Fibroblast of mammary gland (primary cell): ENCODE measurements around the gene UBE4A.
A peak's percentile ranks its signal among the peaks of the same experiment; 100 is the strongest.

Experiments used
- DNase-seq: peaks from one replicate; pipeline ENCODE4 v3.0.0-alpha.2; 2010; ENCODE audit warnings: low read depth
- H3K4me3 ChIP-seq: 2 replicates; pipeline ENCODE4 v1.5.1; 2011; ENCODE audit warnings: low read depth, mild to moderate bottlenecking, low read length, moderate library complexity; ENCODE audit not compliant: control insufficient read depth
- TF ChIP-seq, protein P1 (sequence below): conservative IDR thresholded peaks from 2 replicates; pipeline ENCODE4 v1.5.1; 2011; ENCODE audit warnings: low read depth, low read length, inconsistent platforms; ENCODE audit not compliant: control insufficient read depth, insufficient read depth

UBE4A gene

DNA sequence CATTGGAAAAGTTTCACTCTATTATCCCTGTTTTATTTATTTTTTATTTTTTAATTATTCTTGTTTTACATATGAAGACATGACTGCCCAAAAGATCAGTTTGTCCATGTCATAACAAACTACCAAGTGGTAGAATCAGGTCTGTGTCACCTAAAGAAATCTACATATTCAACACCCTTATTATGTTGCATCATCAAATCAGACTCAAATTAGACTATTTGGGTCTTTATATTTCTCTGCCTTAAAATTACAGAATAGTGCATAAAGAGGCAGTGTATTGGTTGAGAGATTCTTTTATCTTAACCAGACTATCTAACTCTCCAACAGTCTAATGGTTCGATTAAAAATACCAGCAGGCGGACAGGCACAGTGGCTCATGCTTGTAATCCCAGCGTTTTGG is 23.6 kb downstream of the UBE4A start:
- TF ChIP-seq, protein P1, sequence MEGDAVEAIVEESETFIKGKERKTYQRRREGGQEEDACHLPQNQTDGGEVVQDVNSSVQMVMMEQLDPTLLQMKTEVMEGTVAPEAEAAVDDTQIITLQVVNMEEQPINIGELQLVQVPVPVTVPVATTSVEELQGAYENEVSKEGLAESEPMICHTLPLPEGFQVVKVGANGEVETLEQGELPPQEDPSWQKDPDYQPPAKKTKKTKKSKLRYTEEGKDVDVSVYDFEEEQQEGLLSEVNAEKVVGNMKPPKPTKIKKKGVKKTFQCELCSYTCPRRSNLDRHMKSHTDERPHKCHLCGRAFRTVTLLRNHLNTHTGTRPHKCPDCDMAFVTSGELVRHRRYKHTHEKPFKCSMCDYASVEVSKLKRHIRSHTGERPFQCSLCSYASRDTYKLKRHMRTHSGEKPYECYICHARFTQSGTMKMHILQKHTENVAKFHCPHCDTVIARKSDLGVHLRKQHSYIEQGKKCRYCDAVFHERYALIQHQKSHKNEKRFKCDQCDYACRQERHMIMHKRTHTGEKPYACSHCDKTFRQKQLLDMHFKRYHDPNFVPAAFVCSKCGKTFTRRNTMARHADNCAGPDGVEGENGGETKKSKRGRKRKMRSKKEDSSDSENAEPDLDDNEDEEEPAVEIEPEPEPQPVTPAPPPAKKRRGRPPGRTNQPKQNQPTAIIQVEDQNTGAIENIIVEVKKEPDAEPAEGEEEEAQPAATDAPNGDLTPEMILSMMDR = no peak
- DNase-seq = no peak
- no peak overlapping the region for H3K4me3 ChIP-seq

DNA sequence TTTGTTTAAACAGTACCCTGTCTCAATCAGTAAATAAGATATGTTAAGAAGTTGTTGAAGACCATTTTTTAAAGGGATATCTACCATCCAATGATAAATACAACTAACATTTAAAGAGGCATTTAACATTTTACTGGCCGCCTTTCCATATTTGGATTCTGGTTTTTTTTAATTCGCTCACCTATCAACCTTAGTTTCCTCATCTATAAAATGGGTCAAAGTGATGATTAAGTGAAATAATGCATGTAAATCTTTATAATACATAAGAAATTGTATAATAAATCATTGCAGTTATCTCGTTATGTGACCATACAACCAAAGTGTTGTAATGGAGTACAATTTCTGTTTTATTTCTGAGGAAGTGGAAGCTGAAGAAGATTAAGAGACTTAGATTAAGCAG is 24.3 kb downstream of the UBE4A start:
- TF ChIP-seq, protein P1 = no peak
- no peak overlapping the region for H3K4me3 ChIP-seq
- no peak for DNase-seq

DNA sequence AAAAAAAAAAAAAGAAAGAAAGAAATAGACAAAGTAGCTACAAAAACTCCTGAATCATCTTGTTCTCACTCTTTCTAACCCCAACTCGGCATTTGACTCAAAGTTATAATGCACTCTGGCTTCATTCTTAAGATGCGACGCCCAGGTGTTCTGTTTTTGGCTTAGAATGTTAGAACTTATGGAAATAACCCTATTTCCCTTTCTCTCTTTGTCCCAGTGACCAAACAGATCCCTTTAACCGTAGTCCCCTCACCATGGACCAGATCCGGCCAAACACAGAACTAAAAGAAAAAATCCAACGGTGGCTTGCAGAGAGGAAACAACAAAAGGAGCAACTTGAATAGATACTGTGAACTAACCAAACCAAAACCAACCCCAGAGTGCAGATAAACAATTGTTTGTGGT is 36.7 kb downstream of the UBE4A start:
- no peak for DNase-seq

DNA sequence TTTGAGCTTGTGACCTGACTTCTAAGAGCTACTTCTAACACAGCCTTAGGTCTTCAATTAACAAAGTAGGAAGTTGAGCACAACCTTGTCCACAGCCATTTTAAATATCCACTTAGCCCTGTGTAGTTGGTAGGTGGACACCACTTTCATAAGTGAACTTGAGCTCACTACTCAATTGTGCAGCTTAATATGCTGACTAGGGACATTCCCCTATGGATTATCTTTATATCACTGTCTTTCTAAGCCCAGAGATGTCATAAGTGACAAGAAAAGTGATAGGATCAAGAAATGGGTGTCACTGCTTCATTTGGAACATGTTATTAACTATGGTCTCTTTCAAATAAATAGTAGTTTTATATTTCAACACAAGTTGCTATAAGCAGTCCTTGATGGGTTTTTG is 38.0 kb downstream of the UBE4A start:
- TF ChIP-seq, protein P1 = no peak
- no peak for DNase-seq
- H3K4me3 ChIP-seq = no peak overlapping the region

More for the DNA sequence above, 36.7 kb downstream of the UBE4A start:
- H3K4me3 ChIP-seq = no peak overlapping the region
- TF ChIP-seq, protein P1 = no peak

DNA sequence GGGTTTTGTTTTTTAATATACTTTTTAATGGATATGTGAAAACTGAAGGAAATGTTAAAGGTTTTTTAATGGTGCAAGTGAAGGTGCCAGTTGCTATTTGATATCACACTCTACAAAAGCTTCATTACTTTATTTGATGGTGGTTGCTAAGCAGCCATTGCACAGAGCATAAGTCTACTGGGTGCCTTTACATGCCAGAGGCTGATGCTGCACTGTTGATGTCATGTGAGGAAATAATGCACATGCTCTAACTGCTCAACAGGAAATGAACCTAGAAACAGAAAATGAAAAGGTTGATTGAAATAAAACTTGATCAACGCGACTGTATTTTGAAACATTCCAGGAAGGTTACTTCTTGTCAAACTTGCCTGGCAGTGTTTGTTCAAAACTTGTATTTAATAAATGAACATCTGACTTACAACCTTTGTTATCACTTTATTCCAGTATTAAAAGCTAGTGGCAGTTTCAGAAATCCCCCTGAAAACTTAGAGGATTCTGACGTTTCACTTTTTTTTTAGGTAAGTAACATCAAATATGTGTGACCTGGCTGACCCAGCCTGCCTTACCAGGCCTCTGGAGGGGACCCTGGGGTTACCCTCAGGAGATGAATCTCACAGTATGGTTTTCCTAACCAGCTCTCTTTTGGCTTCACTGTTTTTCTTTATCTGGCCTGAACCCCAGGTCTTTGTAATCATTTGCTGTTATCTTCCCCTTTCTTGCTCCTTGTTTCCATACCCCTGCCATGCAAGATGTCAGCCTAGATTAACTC is 39.6 kb downstream of the UBE4A start:
- TF ChIP-seq, protein P1 = no peak
- no peak overlapping the region for H3K4me3 ChIP-seq
- DNase-seq = no peak

DNA sequence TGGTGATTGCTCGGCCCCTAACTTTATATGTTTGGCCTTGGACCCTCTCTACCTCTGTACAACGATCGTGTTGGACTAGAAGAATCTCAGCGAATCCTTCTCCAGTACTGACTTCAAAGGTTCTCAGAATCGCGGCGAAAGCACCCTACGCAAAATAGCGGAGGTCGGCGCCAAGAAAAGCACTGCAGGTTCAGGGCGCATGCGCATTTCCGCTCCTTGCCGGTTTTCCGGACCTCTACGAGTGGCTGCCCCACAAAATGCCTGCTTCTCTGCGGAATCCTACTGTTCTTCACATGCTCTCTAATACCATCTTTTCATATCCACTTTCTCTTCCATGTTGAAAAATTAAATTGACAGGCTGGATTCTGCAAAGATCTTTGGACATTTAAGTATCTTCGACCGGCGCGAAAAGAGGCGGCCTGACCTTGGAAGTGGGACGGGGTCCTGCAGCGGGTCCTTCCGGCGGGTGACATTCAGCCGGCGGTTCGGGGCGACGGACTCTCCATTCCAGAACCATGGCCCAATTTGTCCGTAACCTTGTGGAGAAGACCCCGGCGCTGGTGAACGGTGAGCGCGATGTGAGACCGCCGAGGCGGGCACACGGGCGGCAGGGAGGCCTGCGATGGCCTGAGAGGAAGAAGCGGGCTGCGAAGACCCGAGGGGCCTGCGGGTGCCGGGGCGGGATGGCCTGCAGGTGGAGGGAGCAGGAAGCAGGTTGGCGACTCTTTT is 41.9 kb downstream of the UBE4A start, which contains the start of gene ATP5MG:
ATP5MG (plus strand) TSS at position 456 of the 729 bp plus-strand sequence; CDS start at position 516, 60 bp downstream.
- peak; percentile 88 for DNase-seq
- TF ChIP-seq, protein P1 = no peak
- H3K4me3 ChIP-seq = peak within 1 kb of the TSS; percentile 96
